OCI-LY7 (cell line): ENCODE data around the gene MORN5. TPM values are rescaled to one million over a fixed set of nuclear protein-coding genes. Genes with fewer than 3 reads are reported as not detected.

Experiments
- BruUV-seq: library from RNA; stranded (reverse); fragments of 400-500 nt; replicated peaks from 2 replicates; lab custom pipeline; 2021; lab: Mats Ljungman, UMichigan
- CTCF ChIA-PET: fragments of 300-600 bp; sonication (Branson Sonifier 250); formaldehyde crosslinking; loops from one replicate; lab custom pipeline; 2022; ENCODE audit warnings: antibody characterized with exemption; ENCODE audit not compliant: unreplicated experiment; lab: Charles Lee
- POLR2A ChIA-PET: fragments of 300-600 bp; sonication (Branson Sonifier 250); formaldehyde crosslinking; loops from one replicate; lab custom pipeline; 2022; ENCODE audit warnings: antibody characterized with exemption; lab: Charles Lee
- DNase-seq: peaks from one replicate; pipeline ENCODE4 v3.0.0-alpha.2; 2015; ENCODE audit warnings: low spot score
- H2AFZ ChIP-seq: fragments of 200-600 bp; sonication (generic), shearing (Covaris generic); 2 replicates; pipeline ENCODE4 v1.6.1; 2014; ENCODE audit warnings: mild to moderate bottlenecking, antibody characterized with exemption, low read length, moderate library complexity
- H3K27ac ChIP-seq: fragments of 200-600 bp; sonication (generic); 2 replicates; pipeline ENCODE4 v1.5.1; 2014; ENCODE audit warnings: mixed run types, low read depth, mild to moderate bottlenecking, moderate library complexity, low read length, inconsistent platforms; ENCODE audit not compliant: poor library complexity, severe bottlenecking
- H3K36me3 ChIP-seq: fragments of 200-600 bp; sonication (generic); 2 replicates; pipeline ENCODE4 v1.6.1; 2014; ENCODE audit warnings: mild to moderate bottlenecking, antibody characterized with exemption, low read length, moderate library complexity, mixed read lengths; ENCODE audit not compliant: insufficient read depth
- H3K4me1 ChIP-seq: fragments of 200-600 bp; sonication (generic); 2 replicates; pipeline ENCODE4 v1.5.1; 2014; ENCODE audit warnings: mild to moderate bottlenecking, low read length; ENCODE audit not compliant: insufficient read depth, poor library complexity, severe bottlenecking
- H3K4me2 ChIP-seq: fragments of 200-600 bp; sonication (generic); 2 replicates; pipeline ENCODE4 v1.6.1; 2014; ENCODE audit warnings: mild to moderate bottlenecking, low read length
- H3K4me3 ChIP-seq: fragments of 200-600 bp; sonication (generic); 2 replicates; pipeline ENCODE4 v1.5.1; 2014; ENCODE audit warnings: mild to moderate bottlenecking, low read depth, low read length; ENCODE audit not compliant: poor library complexity, severe bottlenecking
- H3K79me2 ChIP-seq: fragments of 200-600 bp; sonication (generic); 2 replicates; pipeline ENCODE4 v1.6.1; 2016; ENCODE audit warnings: low read depth, mild to moderate bottlenecking, low read length, moderate library complexity, mixed read lengths; ENCODE audit not compliant: insufficient read depth
- H3K9me2 ChIP-seq: fragments of 200-600 bp; sonication (generic); 2 replicates; pipeline ENCODE4 v1.6.1; 2016; ENCODE audit warnings: mild to moderate bottlenecking, low read length, mixed read lengths; ENCODE audit not compliant: insufficient read depth
- H3K9me3 ChIP-seq: fragments of 200-600 bp; sonication (generic); 2 replicates; pipeline ENCODE4 v1.6.1; 2014; ENCODE audit warnings: mild to moderate bottlenecking, mixed run types, low read length, mixed read lengths
- H4K20me1 ChIP-seq: fragments of 200-600 bp; sonication (generic); 2 replicates; pipeline ENCODE4 v1.6.1; 2014; ENCODE audit warnings: mild to moderate bottlenecking, antibody characterized with exemption, low read length, moderate library complexity, mixed read lengths; ENCODE audit not compliant: insufficient read depth
- CTCF ChIP-seq: fragments of 200-600 bp; sonication (generic); conservative IDR thresholded peaks from 2 replicates; pipeline ENCODE4 v1.5.1; 2014; ENCODE audit warnings: mild to moderate bottlenecking, antibody characterized with exemption, low read length, moderate library complexity, mixed read lengths
- EZH2phosphoT487 ChIP-seq: fragments of 200-600 bp; sonication (generic); IDR thresholded peaks from 2 replicates; pipeline ENCODE4 v1.6.1; 2018; ENCODE audit warnings: low read depth, borderline replicate concordance, mild to moderate bottlenecking, mixed run types, antibody characterized with exemption, low read length, moderate library complexity, mixed read lengths
- intact Hi-C: fragments of 100-400 bp; cut with micrococcal nuclease; formaldehyde crosslinking; loops from one replicate; pipeline ENCODE4 v1.10.0; 2022; ENCODE audit not compliant: unreplicated experiment
- total RNA-seq, 2 experiments: library from RNA; depleted of rRNA in 1 of 2; stranded (reverse); fragments of >200 nt in 1 of 2; shearing (Covaris generic) in 1 of 2; gene quantifications; 2 replicates each; pipeline ENCODE4 v1.2.3, GENCODE V29; 2014 to 2022

The MORN5 gene
- total RNA-seq, 2 experiments from 2014 or later = not detected

GRCh38 chr9:122132539-122132938 is 27.2 kb upstream of the MORN5 start:
- TF ChIP-seq CTCF (no peak), EZH2phosphoT487 (no peak)
- Histone ChIP-seq H3K4me3 (no peak overlapping the region), H3K36me3 (no peaks in the 10 kb centered on the region), H3K4me2 (no peak overlapping the region), H4K20me1 (no peaks in the 10 kb centered on the region), H3K9me2 (no peaks in the 10 kb centered on the region), H3K27ac (no peak overlapping the region), H3K79me2 (no peaks in the 10 kb centered on the region), H2AFZ (no peak overlapping the region), H3K4me1 (no peaks in the 10 kb centered on the region), H3K9me3 (no peaks in the 10 kb centered on the region)
- CTCF ChIA-PET = no interaction called here
- POLR2A ChIA-PET = no interaction called here
- DNase-seq = no peak
- intact Hi-C loops = no loop called here
- BruUV-seq = no TSS peak

GRCh38 chr9:122133263-122133983 is 26.3 kb upstream of the MORN5 start:
- H4K20me1 ChIP-seq = no peaks in the 10 kb centered on the region
- H3K27ac ChIP-seq = no peak overlapping the region
- POLR2A ChIA-PET = no interaction called here
- H3K9me3 ChIP-seq = no peaks in the 10 kb centered on the region
- H3K36me3 ChIP-seq = no peaks in the 10 kb centered on the region
- intact Hi-C loops = no loop called here
- DNase-seq = no peak
- no TSS peak for BruUV-seq
- H3K9me2 ChIP-seq = no peaks in the 10 kb centered on the region
- no peak overlapping the region for H3K4me2 ChIP-seq
- no peak overlapping the region for H2AFZ ChIP-seq
- CTCF ChIA-PET = interaction anchor here (0.6 kb wide), 1 partner anchor 129 kb away, joined by 4 read pairs; no protein-coding TSS in a partner anchor
- TF ChIP-seq EZH2phosphoT487 = no peak
- no peak for TF ChIP-seq CTCF
- H3K4me3 ChIP-seq = no peak overlapping the region
- no peaks in the 10 kb centered on the region for H3K79me2 ChIP-seq
- no peaks in the 10 kb centered on the region for H3K4me1 ChIP-seq

- TF ChIP-seq EZH2phosphoT487 = no peak
- TF ChIP-seq CTCF = no peak
- no peak for DNase-seq
- intact Hi-C loops = no loop called here
- no peak overlapping the region for H3K4me3 ChIP-seq
- no peaks in the 10 kb centered on the region for H3K79me2 ChIP-seq
- no peaks in the 10 kb centered on the region for H3K36me3 ChIP-seq
- no peak overlapping the region for H3K4me2 ChIP-seq
- POLR2A ChIA-PET = no interaction called here
- CTCF ChIA-PET = no interaction called here
- no peak overlapping the region for H2AFZ ChIP-seq
- no peak overlapping the region for H3K27ac ChIP-seq
- H3K9me3 ChIP-seq = no peaks in the 10 kb centered on the region
- no peaks in the 10 kb centered on the region for H3K9me2 ChIP-seq
- no peaks in the 10 kb centered on the region for H4K20me1 ChIP-seq
- no TSS peak for BruUV-seq
- H3K4me1 ChIP-seq = no peaks in the 10 kb centered on the region
Measured at GRCh38 chr9:122133984-122134535, 25.6 kb upstream of the MORN5 start.
